Prostate gland (tissue), 2 donors: ENCODE data around the gene MYBPC3. TPM values are rescaled to one million over a fixed set of nuclear protein-coding genes. Genes with fewer than 3 reads are reported as not detected.

Experiments used
- DNase-seq: peaks from one replicate; pipeline ENCODE4 v3.0.0-alpha.2; 2019; ENCODE audit warnings: low spot score
- H3K27ac ChIP-seq, 2 donors: fragments of 200-600 bp; sonication (generic); 2 replicates each; pipeline ENCODE4 v1.5.1; 2017 to 2019
- H3K27me3 ChIP-seq: fragments of 200-600 bp; sonication (generic); replicated peaks from 2 replicates; pipeline ENCODE4 v1.5.1; 2019; ENCODE audit not compliant: insufficient read depth
- H3K36me3 ChIP-seq, 2 donors: fragments of 200-600 bp; sonication (generic); 1 replicate in 1 of 2; 2 replicates in 1 of 2; pipeline versions ENCODE4 v1.5.1 to v1.8.1; 2017 to 2019
- H3K4me1 ChIP-seq: fragments of 200-600 bp; sonication (generic); replicated peaks from 2 replicates; pipeline ENCODE4 v1.5.1; 2019
- H3K4me3 ChIP-seq, 2 donors: fragments of 200-600 bp; sonication (generic); 2 replicates each; pipeline ENCODE4 v1.5.1; 2017 to 2019
- H3K9me3 ChIP-seq: fragments of 200-600 bp; sonication (generic); 2 replicates; pipeline ENCODE4 v1.5.1; 2017
- CTCF ChIP-seq, 4 experiments: fragments of 200-600 bp in 2 of 4; fragments of 450-650 bp in 2 of 4; sonication (generic) in 2 of 4; IDR thresholded peaks; 1 replicate in 3 of 4; 2 replicates in 1 of 4; pipeline ENCODE4 v1.5.1; 2016 to 2019; ENCODE audit warnings: antibody characterized with exemption in 4 of 4, mild to moderate bottlenecking in 2 of 4, moderate library complexity in 2 of 4
- POLR2A ChIP-seq: fragments of 450-650 bp; IDR thresholded peaks from one replicate; pipeline ENCODE4 v1.6.1; 2016; ENCODE audit warnings: antibody characterized with exemption, mild to moderate bottlenecking
- POLR2AphosphoS5 ChIP-seq: sonication (generic); formaldehyde crosslinking; IDR thresholded peaks from one replicate; pipeline ENCODE4 v1.6.1; 2017; ENCODE audit warnings: antibody characterized with exemption
- WGBS: methylation state at CpG from one replicate; pipeline ENCODE4 v1.1.5; 2018; 5-methylcytosine and 5-hydroxymethylcytosine counted together
- intact Hi-C: fragments of 100-400 bp; cut with DNase I; formaldehyde crosslinking; loops from one replicate; pipeline ENCODE4 v1.14.2; 2022
- total RNA-seq, 2 donors: library from RNA; depleted of rRNA; stranded (reverse); fragments of >200 nt; gene quantifications; one replicate each; pipeline ENCODE4 v1.1.0, GENCODE V29; 2016

MYBPC3 gene
- total RNA-seq, 2 donors from 2014 or later = 0.91 TPM; not detected in 1

DNA sequence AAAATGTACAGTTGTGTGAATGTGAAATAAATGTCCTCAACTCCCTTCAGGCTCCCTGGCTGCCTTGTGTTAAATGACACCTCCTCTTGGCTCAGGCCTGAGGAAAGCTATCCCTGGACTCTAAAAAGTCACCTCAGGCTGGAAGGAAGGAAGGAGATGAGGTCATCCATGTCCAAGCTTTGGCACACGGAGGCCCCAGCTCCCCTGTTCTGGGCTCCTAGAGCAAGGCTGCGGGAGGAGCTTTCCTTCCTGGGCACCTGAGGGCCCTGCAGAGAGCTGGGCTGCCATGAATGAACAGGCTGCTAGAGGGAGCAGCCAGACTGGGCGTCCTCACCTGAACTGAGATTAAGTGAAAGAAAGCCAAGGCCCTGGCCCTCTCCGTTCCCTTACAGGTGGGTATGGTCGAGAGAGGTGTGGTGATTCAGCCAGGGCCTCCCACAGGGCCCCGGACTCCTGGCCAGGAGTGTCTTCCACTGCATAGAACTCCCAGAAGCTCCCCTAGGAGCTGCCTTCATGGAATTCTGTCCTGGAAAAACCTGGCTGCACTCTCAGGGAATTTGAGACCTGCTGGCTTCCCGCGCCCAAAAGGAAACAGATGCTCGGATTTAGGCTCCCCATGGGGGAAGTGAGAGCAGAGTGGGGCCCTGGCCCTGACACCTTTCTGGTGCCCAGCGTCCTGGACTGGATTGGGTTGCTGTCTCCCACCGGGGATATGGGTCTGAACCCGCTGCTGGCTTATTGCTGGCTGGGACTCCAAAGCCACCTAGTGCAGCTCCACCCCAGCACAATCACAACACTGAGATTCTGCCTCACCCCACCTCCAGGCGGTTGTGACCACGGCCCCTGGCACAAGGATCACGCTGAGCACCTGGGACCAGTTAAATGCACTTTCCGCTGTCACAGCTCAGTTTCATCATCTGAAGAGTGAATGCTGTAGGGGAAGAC is 22.2 kb downstream of the MYBPC3 start:
- intact Hi-C loops = no loop called here
- Histone ChIP-seq H3K4me3 (no peak overlapping the region), H3K36me3 (peaks cover 9 to 17% of the 10 kb centered on the region in 2 donors), H3K27me3 (no peaks in the 10 kb centered on the region), H3K27ac (no peak overlapping the region), H3K9me3 (no peaks in the 10 kb centered on the region), H3K4me1 (no peaks in the 10 kb centered on the region)
- TF ChIP-seq POLR2A = no peak
- no peak for TF ChIP-seq CTCF (IDR thresholded peaks at IDR 0.05)
- DNase-seq = no peak
- 51% methylated on average over 16 of the region's 16 CpGs for WGBS

- no peak overlapping the region for H3K4me3 ChIP-seq
- no peak overlapping the region for H3K27ac ChIP-seq
- peaks cover 9 to 19% of the 10 kb centered on the region in 2 donors for H3K36me3 ChIP-seq
- WGBS = 74% methylated on average over 12 of the region's 12 CpGs
- no peak for TF ChIP-seq CTCF (IDR thresholded peaks at IDR 0.05)
- no peak for TF ChIP-seq POLR2A
- TF ChIP-seq POLR2AphosphoS5 = no peak
- DNase-seq = no peak
- no peaks in the 10 kb centered on the region for H3K27me3 ChIP-seq
- H3K9me3 ChIP-seq = no peaks in the 10 kb centered on the region
- no peaks in the 10 kb centered on the region for H3K4me1 ChIP-seq
- intact Hi-C loops = no loop called here
Measured at GRCh38 chr11:47329431-47329986, 23.0 kb downstream of the MYBPC3 start.

GRCh38 chr11:47328449-47329390 is 23.8 kb downstream of the MYBPC3 start:
- H3K27ac ChIP-seq = no peak overlapping the region
- no peaks in the 10 kb centered on the region for H3K4me1 ChIP-seq
- TF ChIP-seq CTCF (IDR thresholded peaks at IDR 0.05) (no peak), POLR2AphosphoS5 (no peak), POLR2A (no peak)

DNA sequence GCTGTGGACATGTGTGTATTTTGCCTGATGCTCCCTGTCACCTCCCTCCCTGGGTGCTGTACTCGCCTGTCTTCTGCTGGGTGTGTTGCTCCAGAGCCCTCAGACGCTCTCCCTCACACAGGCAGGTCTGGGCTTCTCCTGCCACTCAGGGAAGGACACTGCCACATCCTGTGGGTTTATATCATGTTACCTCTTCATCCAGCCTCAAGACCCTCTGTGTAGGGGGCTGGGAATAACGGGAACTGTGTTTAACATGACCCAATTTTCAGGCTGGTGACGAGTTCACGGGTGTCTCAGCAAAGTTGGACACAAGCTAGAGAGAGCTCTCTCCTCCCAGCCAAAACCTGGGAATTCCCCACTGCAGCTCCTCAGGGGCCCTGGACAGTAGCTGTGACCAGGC is 24.6 kb downstream of the MYBPC3 start:
- no peaks in the 10 kb centered on the region for H3K4me1 ChIP-seq
- H3K27me3 ChIP-seq = no peaks in the 10 kb centered on the region
- H3K9me3 ChIP-seq = no peaks in the 10 kb centered on the region
- H3K36me3 ChIP-seq = peaks cover 9 to 23% of the 10 kb centered on the region in 2 donors
- no peak for DNase-seq
- intact Hi-C loops = no loop called here
- WGBS = 92% methylated on average over 5 of the region's 5 CpGs
- H3K4me3 ChIP-seq = no peak overlapping the region
- H3K27ac ChIP-seq = no peak overlapping the region
- no peak for TF ChIP-seq POLR2AphosphoS5
- no peak for TF ChIP-seq CTCF (IDR thresholded peaks at IDR 0.05)
- TF ChIP-seq POLR2A = no peak

More at GRCh38 chr11:47328449-47329390, 23.8 kb downstream of the MYBPC3 start:
- no peaks in the 10 kb centered on the region for H3K9me3 ChIP-seq
- intact Hi-C loops = no loop called here
- 88% methylated on average over 29 of the region's 29 CpGs for WGBS
- H3K36me3 ChIP-seq = peaks cover 9 to 23% of the 10 kb centered on the region in 2 donors
- H3K27me3 ChIP-seq = no peaks in the 10 kb centered on the region
- no peak for DNase-seq
- no peak overlapping the region for H3K4me3 ChIP-seq
